Psoas muscle (tissue), 8 donors: ENCODE measurements around the gene GLDC. TPM values are rescaled to one million over a fixed set of nuclear protein-coding genes. Genes with fewer than 3 reads are reported as not detected.

ENCODE experiments used
- ATAC-seq, 4 donors: fragments of 200-7000 bp; cut with Tn5 transposase; one replicate each; pipeline ENCODE4 v1.9.1; 2020; ENCODE audit warnings: moderate library complexity in 3 of 4, mild to moderate bottlenecking in 2 of 4
- DNase-seq, 2 donors: peaks; one replicate each; pipeline ENCODE4 v3.0.0-alpha.2; 2020
- H3K27ac ChIP-seq: fragments of 200-600 bp; one replicate; pipeline ENCODE4 v1.8.0; 2022
- H3K27me3 ChIP-seq, 3 donors: fragments of 200-600 bp in 1 of 3; one replicate each; pipeline versions ENCODE4 v1.6.1 to v1.8.0; 2013 to 2022; ENCODE audit warnings: low read length in 2 of 3, mild to moderate bottlenecking in 2 of 3, moderate library complexity in 1 of 3; ENCODE audit not compliant: insufficient read depth in 3 of 3
- H3K36me3 ChIP-seq, 2 donors: fragments of 200-600 bp in 1 of 2; one replicate each; pipeline versions ENCODE4 v1.6.1 to v1.8.0; 2013 to 2022; ENCODE audit warnings: low read depth in 1 of 2, mild to moderate bottlenecking in 1 of 2, moderate library complexity in 1 of 2; ENCODE audit not compliant: insufficient read depth in 1 of 2
- H3K4me1 ChIP-seq: fragments of 200-600 bp; one replicate; pipeline ENCODE4 v1.8.0; 2022
- H3K4me3 ChIP-seq: fragments of 200-600 bp; one replicate; pipeline ENCODE4 v1.8.0; 2022; ENCODE audit warnings: mild to moderate bottlenecking
- H3K9me3 ChIP-seq: fragments of 200-600 bp; one replicate; pipeline ENCODE4 v1.8.0; 2022
- WGBS, 3 donors: extraction: QIAGEN DNeasy Blood & Tissue Kit; methylation state at CpG; one replicate each; pipeline versions ENCODE4 v1.1.6 to v1.1.7; 2013; 5-methylcytosine and 5-hydroxymethylcytosine counted together
- intact Hi-C, 2 donors: fragments of 100-400 bp; cut with DNase I; formaldehyde crosslinking; loops; one replicate each; pipeline versions ENCODE4 v1.11.0 to v1.14.2; 2022
- polyA plus RNA-seq, 3 donors: library from polyadenylated mRNA; stranded (reverse); fragments of 200-250 nt; gene quantifications; one replicate each; pipeline ENCODE4 v1.2.3, GENCODE V29; 2013
- total RNA-seq, 4 donors: library from RNA; stranded (reverse); fragmentation: NEBNext Ultra II Directional in 2 of 4; extraction: Animal tissue kit (Norgen Biotek cat#: 25700) in 2 of 4; gene quantifications; one replicate each; pipeline versions ENCODE4 v1.2.1 to v1.2.4, GENCODE V29; 2021 to 2023
- TF ChIP-seq, protein P1 (sequence below): fragments of 200-600 bp; IDR thresholded peaks from one replicate; pipeline ENCODE4 v1.8.0; 2022; ENCODE audit warnings: antibody characterized with exemption
- donor health status: healthy with polysubstance abuse.
- donor health status: DM: no; HTN: no; CAD: no; lungs with moderate emphysema.
- donor health status: Bipolar disorder and iron deficiency.
- donor health status: healthy.
- donor health status: DM: yes; HTN: yes; CAD: no.
- donor health status: DM: no; HTN: no; CAD: no.
- donor health status: DM: no; HTN: no; CAD: no.
- donor health status: DM: yes; HTN: yes; CAD: no.

Gene GLDC
- total and polyA plus RNA-seq, 7 donors = 0.30 to 2.3 (median 1.3) TPM

DNA sequence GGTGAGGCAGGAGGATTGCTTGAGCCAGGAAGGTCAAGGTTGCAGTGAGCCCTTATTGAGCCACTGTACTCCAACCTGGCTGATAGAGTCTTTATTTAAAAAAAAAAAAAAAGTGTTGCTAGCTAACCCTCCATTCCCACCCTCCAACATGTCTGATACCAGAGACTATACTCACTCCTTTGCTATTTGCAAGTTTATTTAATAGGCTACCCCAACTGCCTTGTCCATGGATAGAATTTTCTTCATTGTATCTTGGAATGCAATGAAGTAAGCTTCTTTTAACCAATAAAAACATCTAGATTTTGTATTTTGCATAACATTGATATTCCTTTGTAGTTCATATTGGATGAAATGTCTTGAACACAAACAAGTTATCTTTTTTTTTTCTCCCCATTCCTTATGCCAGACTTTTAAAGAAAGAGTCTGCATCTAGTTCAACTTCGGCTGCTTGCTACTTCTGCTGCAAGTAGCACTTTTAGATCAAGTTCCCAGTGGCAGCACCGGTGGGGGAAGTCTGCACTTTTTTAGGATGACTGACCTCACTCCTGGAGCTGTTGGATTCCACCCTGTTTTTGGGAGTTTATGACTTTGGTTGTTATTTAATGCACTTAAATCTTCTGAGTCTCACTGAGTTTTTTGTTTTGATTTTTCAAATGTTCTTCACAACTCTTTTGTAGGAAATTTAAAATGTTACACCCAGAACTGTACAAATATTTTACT lies 120.0 kb downstream of the GLDC start:
- Histone ChIP-seq H3K27me3 (no peaks in the 10 kb centered on the region), H3K27ac (no peak overlapping the region), H3K36me3 (no peaks in the 10 kb centered on the region), H3K9me3 (peaks cover 12% of the 10 kb centered on the region), H3K4me1 (no peaks in the 10 kb centered on the region), H3K4me3 (no peak overlapping the region)
- ATAC-seq (no peak), DNase-seq (no peak)
- WGBS, 3 donors = 19 to 40% (median 39%) methylated on average over 2 of the region's 2 CpGs
- TF ChIP-seq, protein P1, sequence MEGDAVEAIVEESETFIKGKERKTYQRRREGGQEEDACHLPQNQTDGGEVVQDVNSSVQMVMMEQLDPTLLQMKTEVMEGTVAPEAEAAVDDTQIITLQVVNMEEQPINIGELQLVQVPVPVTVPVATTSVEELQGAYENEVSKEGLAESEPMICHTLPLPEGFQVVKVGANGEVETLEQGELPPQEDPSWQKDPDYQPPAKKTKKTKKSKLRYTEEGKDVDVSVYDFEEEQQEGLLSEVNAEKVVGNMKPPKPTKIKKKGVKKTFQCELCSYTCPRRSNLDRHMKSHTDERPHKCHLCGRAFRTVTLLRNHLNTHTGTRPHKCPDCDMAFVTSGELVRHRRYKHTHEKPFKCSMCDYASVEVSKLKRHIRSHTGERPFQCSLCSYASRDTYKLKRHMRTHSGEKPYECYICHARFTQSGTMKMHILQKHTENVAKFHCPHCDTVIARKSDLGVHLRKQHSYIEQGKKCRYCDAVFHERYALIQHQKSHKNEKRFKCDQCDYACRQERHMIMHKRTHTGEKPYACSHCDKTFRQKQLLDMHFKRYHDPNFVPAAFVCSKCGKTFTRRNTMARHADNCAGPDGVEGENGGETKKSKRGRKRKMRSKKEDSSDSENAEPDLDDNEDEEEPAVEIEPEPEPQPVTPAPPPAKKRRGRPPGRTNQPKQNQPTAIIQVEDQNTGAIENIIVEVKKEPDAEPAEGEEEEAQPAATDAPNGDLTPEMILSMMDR = no peak
- intact Hi-C loops = no loop called here

DNA sequence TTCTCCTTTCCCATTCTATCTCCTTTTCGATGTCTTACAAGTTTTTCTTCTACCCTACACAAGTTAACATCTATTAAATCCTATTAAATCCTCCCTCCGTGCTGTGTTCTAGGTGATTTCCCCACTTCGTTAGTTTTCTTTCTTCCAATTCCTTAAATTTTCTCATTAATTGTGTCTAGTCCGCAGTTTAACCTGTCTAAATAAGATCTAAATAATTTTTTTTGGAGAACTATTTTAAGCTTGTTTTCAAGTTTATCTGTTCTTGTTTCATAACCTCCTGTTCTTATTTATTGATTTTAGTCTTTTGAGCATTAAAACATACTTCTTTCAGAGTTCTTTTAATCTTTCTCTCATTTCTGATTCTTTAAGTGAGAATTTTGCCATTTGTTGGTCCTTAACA lies 123.3 kb downstream of the GLDC start:
- intact Hi-C loops = no loop called here
- TF ChIP-seq, protein P1 = no peak
- Histone ChIP-seq H3K27ac (no peak overlapping the region), H3K9me3 (peaks cover 12% of the 10 kb centered on the region), H3K4me1 (no peaks in the 10 kb centered on the region), H3K27me3 (no peaks in the 10 kb centered on the region), H3K4me3 (no peak overlapping the region), H3K36me3 (no peaks in the 10 kb centered on the region)
- DNase-seq (no peak), ATAC-seq (no peak)
- 97 to 99% (median 98%) methylated on average over 4 of the region's 4 CpGs for WGBS, 3 donors

DNA sequence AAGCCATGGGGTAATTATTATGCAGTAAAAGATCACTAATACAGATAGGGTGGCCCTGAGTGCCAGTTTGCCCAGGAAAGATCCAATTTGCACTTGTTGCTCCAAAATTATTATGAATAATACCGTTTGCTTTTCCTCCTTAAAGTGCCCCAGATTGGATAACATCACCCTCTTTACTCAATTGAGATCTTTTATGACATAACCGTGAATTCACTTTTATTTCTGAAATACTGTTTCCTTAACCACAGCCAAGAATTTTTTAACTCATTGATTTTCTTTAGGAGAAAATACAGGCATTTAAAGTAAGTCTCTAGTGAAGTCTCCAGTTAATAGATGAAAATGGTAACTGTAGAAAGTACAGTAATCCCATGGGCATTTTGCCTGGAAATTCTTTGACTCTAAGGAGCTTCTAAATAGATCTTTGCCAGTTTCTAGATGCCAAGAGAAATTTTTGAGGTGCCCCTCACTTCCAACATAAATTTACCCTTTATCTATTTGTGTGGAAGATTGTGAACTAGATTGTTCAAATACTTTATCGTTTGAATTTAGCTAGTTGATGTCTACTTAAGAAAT lies 133.4 kb downstream of the GLDC start:
- WGBS, 3 donors = 72 to 76% (median 75%) methylated on average over 3 of the region's 3 CpGs
- no peak overlapping the region for H3K27ac ChIP-seq
- TF ChIP-seq, protein P1 = no peak
- H3K36me3 ChIP-seq = peaks cover 0 to 16% of the 10 kb centered on the region in 2 donors
- ATAC-seq (no peak), DNase-seq (no peak)
- intact Hi-C loops = no loop called here
- H3K27me3 ChIP-seq = no peaks in the 10 kb centered on the region
- no peaks in the 10 kb centered on the region for H3K9me3 ChIP-seq
- H3K4me3 ChIP-seq = no peak overlapping the region
- no peaks in the 10 kb centered on the region for H3K4me1 ChIP-seq

DNA sequence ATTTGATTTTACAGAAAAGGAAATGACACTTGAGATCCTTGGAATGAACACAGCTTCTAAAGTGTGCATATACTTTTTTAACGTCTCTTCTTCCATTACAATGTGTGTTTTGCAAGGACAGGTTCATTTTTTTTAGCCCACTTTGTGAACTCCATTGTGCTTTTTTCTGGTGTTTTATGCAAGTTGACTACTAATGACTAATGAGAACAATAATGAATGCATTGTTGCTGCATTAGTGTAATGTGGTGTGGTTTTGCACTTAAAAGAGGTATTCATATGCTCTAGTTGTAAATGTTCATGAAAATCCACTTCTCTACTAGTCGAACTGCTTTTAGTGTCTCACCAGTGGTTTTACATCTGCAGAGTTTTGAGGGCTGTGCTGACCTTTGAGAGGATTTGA lies 139.0 kb downstream of the GLDC start:
- ATAC-seq = no peak
- TF ChIP-seq, protein P1 = no peak
- H3K36me3 ChIP-seq = peaks cover 4 to 64% of the 10 kb centered on the region in 2 donors
- no peak overlapping the region for H3K4me3 ChIP-seq
- H3K27ac ChIP-seq = no peak overlapping the region
- WGBS, 3 donors = 66 to 78% (median 70%) methylated on average over 2 of the region's 2 CpGs
- intact Hi-C loops = no loop called here
- no peaks in the 10 kb centered on the region for H3K9me3 ChIP-seq
- H3K4me1 ChIP-seq = no peaks in the 10 kb centered on the region
- no peaks in the 10 kb centered on the region for H3K27me3 ChIP-seq
- DNase-seq = no peak

DNA sequence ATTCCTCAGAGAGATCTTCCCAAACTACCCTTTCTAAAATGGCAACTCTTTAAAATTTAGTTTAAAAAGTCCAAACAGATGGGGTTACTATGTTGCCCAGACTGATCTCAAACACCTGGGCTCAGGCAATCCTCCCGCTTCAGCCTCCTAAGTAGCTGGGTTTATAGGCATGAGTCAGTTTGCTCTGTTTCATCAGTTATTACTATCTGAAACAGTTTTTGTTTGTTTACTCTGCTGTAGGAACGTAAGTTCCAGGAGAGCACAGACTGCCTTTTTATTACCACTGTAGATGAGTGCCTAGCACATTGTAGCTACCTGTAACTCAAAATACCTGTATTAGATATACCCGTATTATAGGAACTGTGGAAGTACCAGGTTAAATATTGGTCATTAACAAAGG lies 143.1 kb downstream of the GLDC start:
- no peaks in the 10 kb centered on the region for H3K9me3 ChIP-seq
- H3K4me1 ChIP-seq = no peaks in the 10 kb centered on the region
- intact Hi-C loops = no loop called here
- TF ChIP-seq, protein P1 = no peak
- DNase-seq (no peak), ATAC-seq (no peak)
- H3K27me3 ChIP-seq = no peaks in the 10 kb centered on the region
- no peak overlapping the region for H3K27ac ChIP-seq
- no peak overlapping the region for H3K4me3 ChIP-seq
- peaks cover 4 to 92% of the 10 kb centered on the region in 2 donors for H3K36me3 ChIP-seq
- 96 to 98% (median 97%) methylated on average over 3 of the region's 3 CpGs for WGBS, 3 donors
